C4-2B (cell line): ENCODE results near the gene TSPAN16.

Source experiments
- H3K27ac ChIP-seq: fragments of 450-650 bp; 2 replicates; pipeline ENCODE4 v1.5.1; 2017
- ZFX ChIP-seq: fragments of 450-650 bp; IDR thresholded peaks from 2 replicates; pipeline ENCODE4 v1.6.1; 2017
- TF ChIP-seq, protein P1 (sequence below): fragments of 450-650 bp; conservative IDR thresholded peaks from 2 replicates; pipeline ENCODE4 v1.5.1; 2017; ENCODE audit warnings: mild to moderate bottlenecking

The TSPAN16 gene, protein sequence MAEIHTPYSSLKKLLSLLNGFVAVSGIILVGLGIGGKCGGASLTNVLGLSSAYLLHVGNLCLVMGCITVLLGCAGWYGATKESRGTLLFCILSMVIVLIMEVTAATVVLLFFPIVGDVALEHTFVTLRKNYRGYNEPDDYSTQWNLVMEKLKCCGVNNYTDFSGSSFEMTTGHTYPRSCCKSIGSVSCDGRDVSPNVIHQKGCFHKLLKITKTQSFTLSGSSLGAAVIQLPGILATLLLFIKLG

DNA sequence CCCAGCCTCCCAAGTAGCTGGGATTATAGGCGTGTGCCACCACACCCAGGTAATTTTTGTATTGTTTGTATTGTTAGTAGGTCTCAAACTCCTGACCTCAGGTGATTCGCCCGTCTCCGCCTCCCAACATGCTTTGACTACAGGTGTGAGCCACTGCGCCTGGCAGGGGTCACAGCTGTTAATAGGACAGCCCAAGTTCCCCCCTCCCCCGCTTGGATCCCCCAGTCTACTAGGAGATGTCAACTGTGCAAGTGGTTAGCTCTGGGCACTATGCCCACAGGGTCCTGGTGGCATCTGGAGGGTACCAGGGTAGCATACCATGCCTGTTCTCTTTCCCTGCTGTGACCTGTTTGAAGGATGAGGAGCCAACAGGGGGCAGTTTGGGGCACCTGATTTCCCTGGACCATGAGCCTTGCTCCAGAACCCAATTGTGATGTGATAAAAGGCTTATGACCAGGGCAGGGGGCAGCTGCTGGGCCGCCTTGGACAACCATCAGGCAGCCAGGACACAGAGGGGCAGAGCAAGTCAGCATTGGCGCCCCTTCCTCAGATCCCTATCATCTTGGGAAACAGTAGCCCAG, at the start of gene TSPAN16:
Gene TSPAN16, plus strand, starts transcription at position 496 of the 581 bp plus-strand sequence. CDS start 138 bp downstream, outside the sequence.
- no peak within 1 kb of the TSS for H3K27ac ChIP-seq
- TF ChIP-seq, protein P1, sequence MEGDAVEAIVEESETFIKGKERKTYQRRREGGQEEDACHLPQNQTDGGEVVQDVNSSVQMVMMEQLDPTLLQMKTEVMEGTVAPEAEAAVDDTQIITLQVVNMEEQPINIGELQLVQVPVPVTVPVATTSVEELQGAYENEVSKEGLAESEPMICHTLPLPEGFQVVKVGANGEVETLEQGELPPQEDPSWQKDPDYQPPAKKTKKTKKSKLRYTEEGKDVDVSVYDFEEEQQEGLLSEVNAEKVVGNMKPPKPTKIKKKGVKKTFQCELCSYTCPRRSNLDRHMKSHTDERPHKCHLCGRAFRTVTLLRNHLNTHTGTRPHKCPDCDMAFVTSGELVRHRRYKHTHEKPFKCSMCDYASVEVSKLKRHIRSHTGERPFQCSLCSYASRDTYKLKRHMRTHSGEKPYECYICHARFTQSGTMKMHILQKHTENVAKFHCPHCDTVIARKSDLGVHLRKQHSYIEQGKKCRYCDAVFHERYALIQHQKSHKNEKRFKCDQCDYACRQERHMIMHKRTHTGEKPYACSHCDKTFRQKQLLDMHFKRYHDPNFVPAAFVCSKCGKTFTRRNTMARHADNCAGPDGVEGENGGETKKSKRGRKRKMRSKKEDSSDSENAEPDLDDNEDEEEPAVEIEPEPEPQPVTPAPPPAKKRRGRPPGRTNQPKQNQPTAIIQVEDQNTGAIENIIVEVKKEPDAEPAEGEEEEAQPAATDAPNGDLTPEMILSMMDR = no peak
- no peak for TF ChIP-seq ZFX

DNA sequence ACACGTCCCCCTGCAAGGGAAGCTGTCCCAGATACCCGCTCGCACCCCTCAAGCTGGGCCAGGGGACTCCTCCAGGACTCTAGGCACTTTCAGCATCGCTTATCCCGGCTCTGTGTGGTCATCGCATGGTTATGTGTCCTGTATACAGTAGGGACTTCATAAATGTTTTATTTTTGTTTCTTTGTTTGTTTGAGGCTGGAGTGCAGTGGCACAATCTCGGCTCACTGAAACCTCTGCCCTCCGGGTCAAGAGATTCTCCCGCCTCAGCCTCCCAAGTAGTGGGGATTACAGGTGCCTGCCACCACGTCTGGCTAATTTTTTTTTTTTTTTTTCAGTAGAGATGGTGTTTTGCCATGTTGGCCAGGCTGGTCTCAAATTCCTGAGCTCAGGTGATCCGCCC, 49.0 kb upstream of the TSPAN16 start:
- TF ChIP-seq, protein P1 = no peak
- TF ChIP-seq ZFX = no peak
- H3K27ac ChIP-seq = no peak overlapping the region

DNA sequence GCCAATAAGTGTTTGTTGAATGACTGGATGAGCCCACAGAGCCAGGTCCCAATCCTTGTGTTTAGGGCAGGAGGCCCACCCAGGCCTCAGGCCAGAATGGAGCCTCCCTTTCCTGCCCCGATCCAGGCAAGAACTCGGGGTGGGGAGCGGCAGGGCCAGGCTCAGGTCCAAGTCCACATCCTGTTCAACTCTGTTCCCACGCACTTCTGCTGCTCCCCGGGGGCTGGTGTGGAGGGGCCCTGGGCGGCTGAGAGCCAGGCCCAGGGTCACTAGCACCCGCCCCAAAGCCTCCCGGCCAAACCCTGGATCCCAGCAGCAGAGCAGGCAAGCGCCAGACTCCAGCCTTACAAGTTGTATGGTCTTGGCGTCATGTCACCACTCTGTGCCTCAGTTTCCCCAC, 48.6 kb upstream of the TSPAN16 start:
- TF ChIP-seq ZFX = no peak
- TF ChIP-seq, protein P1 = no peak
- H3K27ac ChIP-seq = no peak overlapping the region

DNA sequence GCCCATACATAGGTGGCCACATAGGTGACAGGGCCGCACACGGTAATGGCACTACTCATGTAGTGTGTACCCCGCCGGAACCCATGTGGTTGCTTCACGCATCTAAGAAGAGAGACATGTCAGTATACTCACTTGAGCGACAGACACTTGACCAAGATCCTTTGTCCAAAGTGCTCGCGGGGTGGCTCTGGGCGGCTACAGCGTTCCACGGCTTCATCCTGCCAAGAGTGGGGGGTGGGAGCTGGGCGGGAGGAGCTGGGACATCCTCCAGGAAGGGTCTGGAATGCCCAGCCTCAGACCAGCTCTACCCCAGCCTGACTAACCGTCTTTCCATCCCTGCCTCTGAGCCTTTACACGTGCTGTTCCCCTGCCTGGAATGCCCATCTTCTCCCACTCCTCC, 48.0 kb upstream of the TSPAN16 start:
- TF ChIP-seq, protein P1 = no peak
- TF ChIP-seq ZFX = no peak
- no peak overlapping the region for H3K27ac ChIP-seq

DNA sequence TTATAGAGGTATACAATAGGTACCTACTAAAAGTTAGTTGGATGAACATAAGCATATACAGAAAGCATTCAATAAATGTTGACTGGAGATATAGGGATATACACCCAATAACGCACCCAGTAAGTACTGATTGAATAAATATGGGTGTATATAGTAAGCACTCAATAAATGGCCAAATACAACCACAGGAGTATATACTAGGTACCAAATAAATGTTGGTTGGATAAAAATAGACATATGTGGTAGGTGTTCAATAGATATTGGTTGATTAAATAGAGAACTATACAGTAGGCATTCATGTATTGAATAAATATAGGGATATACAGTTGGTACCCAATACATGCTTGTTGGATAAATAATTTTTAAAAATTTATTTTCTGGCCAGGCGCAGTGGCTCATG, 47.1 kb upstream of the TSPAN16 start:
- TF ChIP-seq, protein P1 = no peak
- no peak for TF ChIP-seq ZFX
- no peak overlapping the region for H3K27ac ChIP-seq

DNA sequence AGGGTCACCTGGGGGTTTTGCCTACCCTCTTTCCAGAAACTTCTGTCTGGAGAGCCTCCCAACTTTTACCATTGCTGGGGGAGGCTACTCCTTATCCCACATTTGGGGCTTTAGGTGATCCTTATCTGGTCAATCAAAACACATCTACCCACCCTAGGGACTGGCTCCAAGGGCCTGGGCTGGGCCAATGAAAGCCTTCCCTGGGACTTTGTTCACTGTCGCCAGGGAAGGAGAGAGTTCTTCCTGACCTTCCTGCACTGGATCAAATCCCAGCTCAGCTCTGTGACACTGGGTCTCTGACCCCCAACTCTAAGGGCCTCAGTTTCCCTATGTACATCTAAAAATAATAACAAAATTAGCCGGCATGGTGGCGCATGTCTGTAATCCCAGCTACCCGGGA, 44.7 kb upstream of the TSPAN16 start:
- TF ChIP-seq, protein P1 = no peak
- no peak for TF ChIP-seq ZFX
- H3K27ac ChIP-seq = no peak overlapping the region

DNA sequence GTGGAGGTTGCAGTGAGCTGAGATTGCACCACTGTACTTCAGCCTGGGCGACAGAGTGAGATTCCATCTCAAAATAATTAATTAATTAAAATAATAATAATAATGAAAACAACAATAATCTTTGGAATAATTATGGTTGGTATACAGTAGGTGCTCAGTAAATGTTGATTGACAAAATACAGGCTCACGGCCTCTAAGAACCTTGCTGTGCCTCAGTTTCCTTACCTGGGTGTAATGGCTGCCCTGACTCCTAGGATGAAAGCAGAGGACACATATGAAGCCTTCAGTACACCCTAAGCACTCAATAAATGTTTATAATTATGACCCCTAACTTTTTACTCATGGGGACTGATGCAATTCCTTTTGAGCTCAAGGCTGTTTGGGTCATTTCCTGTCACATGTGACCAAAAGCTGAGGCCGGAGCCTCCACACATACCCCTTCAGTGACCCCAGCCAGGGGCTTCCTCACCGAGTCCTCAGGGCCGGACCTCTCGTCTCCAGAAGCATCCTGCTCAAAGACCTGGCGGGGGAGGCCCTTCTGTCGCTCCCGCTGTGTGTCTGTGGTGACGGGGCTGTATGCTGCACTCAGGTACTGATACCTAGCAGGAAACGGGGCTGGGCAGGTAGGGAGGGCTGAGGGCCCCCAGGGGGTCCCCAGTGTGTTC, 44.2 kb upstream of the TSPAN16 start:
- TF ChIP-seq, protein P1 = no peak
- no peak for TF ChIP-seq ZFX
- no peak overlapping the region for H3K27ac ChIP-seq
